Articular chondrocyte of knee joint (primary cell): ENCODE data around the gene KMT2A. TPM values are rescaled to one million over a fixed set of nuclear protein-coding genes. Genes with fewer than 3 reads are reported as not detected.

Source experiments
- total RNA-seq: library from RNA; depleted of rRNA; stranded (reverse); fragments of >200 nt; gene quantifications from 2 replicates; pipeline ENCODE4 v1.2.3, GENCODE V29; 2012

The KMT2A gene
- total RNA-seq = 47.3 and 50.3 TPM in 2 replicates

GRCh38 chr11:118435893-118436624 is at the start of gene KMT2A:
Gene KMT2A (plus strand): TSS chr11:118436492. CDS start chr11:118436513, 21 bp downstream.

GRCh38 chr11:118401151-118401879 is 35.0 kb upstream of the KMT2A start, which contains the start of gene ATP5MG:
Gene ATP5MG (plus strand): TSS chr11:118401606. CDS start chr11:118401666, 60 bp downstream.

GRCh38 chr11:118527109-118527508 is 90.8 kb downstream of the KMT2A start, which contains the start of gene TTC36:
Gene TTC36 (plus strand): TSS chr11:118527474. CDS start chr11:118527495, 21 bp downstream.

GRCh38 chr11:118530683-118531596 is 94.6 kb downstream of the KMT2A start, which contains the start of gene TMEM25:
Gene TMEM25 (plus strand): TSS chr11:118531192. CDS start chr11:118531802, 610 bp downstream.

GRCh38 chr11:118572061-118572980 is 136.0 kb downstream of the KMT2A start, which contains the start of gene ARCN1:
Gene ARCN1 (plus strand): TSS chr11:118572409. CDS start chr11:118572548, 139 bp downstream.

Other genes starting within 250 kb of the KMT2A start
- not detected in 2 replicates for gene JAML, start 211.5 kb upstream of the KMT2A start, total RNA-seq
- 3.0 and 6.9 TPM in 2 replicates for gene MPZL3, start 184.1 kb upstream of the KMT2A start, total RNA-seq
- 1.3 and 2.9 TPM in 2 replicates for gene MPZL2, start 172.2 kb upstream of the KMT2A start, total RNA-seq
- not detected in 2 replicates for gene CD3E, start 131.8 kb upstream of the KMT2A start, total RNA-seq
- not detected in 2 replicates for gene CD3D, start 93.8 kb upstream of the KMT2A start, total RNA-seq
- not detected in 2 replicates for gene CD3G, start 92.1 kb upstream of the KMT2A start, total RNA-seq
- gene UBE4A, start 76.9 kb upstream of the KMT2A start, total RNA-seq = 74.6 and 75.8 TPM in 2 replicates
- 40.5 and 45.1 TPM in 2 replicates for gene ATP5MG, start 34.9 kb upstream of the KMT2A start, total RNA-seq
- 0.43 TPM in 1 of 2 replicates, not detected in the other for gene TTC36, start 91.0 kb downstream of the KMT2A start, total RNA-seq
- 12.6 and 15.0 TPM in 2 replicates for gene TMEM25, start 94.7 kb downstream of the KMT2A start, total RNA-seq
- gene IFT46, start 129.4 kb downstream of the KMT2A start, total RNA-seq = 28.6 and 49.7 TPM in 2 replicates
- gene ARCN1, start 135.9 kb downstream of the KMT2A start, total RNA-seq = 207 and 224 TPM in 2 replicates
- gene PHLDB1, start 171.1 kb downstream of the KMT2A start, total RNA-seq = 113 and 125 TPM in 2 replicates
- not detected in 2 replicates for gene TREH, start 243.2 kb downstream of the KMT2A start, total RNA-seq